GM12878 (cell line): ENCODE results near the gene TMPRSS9. TPM values are rescaled to one million over a fixed set of nuclear protein-coding genes. Genes with fewer than 3 reads are reported as not detected.

Experiments used
- ATAC-seq: fragments of 200-7000 bp; cut with Tn5 transposase; 3 replicates; pipeline ENCODE4 v1.9.1; 2020; ENCODE audit warnings: mild to moderate bottlenecking, moderate library complexity
- BruUV-seq: library from RNA; stranded (reverse); fragments of 400-500 nt; replicated peaks from 2 replicates; lab custom pipeline; 2021; lab: Mats Ljungman, UMichigan
- CTCF ChIA-PET: fragments of 300-600 bp; sonication (Branson Sonifier 250); formaldehyde crosslinking; extraction: SDS; loops from one replicate; lab custom pipeline; 2021; ENCODE audit warnings: inconsistent platforms; lab: Yijun Ruan, JAX
- POLR2A ChIA-PET: fragments of 350-600 bp; formaldehyde crosslinking; extraction: SDS; loops from one replicate; lab custom pipeline; 2021; ENCODE audit warnings: inconsistent platforms; lab: Charles Lee
- RAD21 ChIA-PET: fragments of 300-600 bp; sonication (Branson Sonifier 250); formaldehyde crosslinking; loops from one replicate; lab custom pipeline; 2023; ENCODE audit warnings: antibody characterized with exemption; ENCODE audit not compliant: unreplicated experiment; lab: Charles Lee
- SMC1A ChIA-PET: fragments of 300-600 bp; sonication (Branson Sonifier 250); formaldehyde crosslinking; loops from one replicate; lab custom pipeline; 2023; ENCODE audit not compliant: unreplicated experiment, uncharacterized antibody; lab: Charles Lee
- DNase-seq: peaks from one replicate; pipeline ENCODE4 v3.0.0-alpha.2; 2011; ENCODE audit warnings: low read depth, low spot score
- FAIRE-seq: peaks from 3 replicates; lab custom pipeline; 2011; peaks lifted over from hg19 to GRCh38; lab: Jason Lieb, UNC
- H2AFZ ChIP-seq: 2 replicates; pipeline ENCODE4 v1.6.0; 2011; ENCODE audit warnings: low read depth, low read length, control low read depth; ENCODE audit not compliant: control insufficient read depth
- H3K27ac ChIP-seq: 2 replicates; pipeline ENCODE4 v1.5.1; 2011; ENCODE audit warnings: control low read depth; ENCODE audit not compliant: control insufficient read depth, insufficient read depth
- H3K27me3 ChIP-seq, 2 experiments: replicated peaks in 1 of 2; 2 replicates each; pipeline versions ENCODE4 v1.6.0 to v1.6.1; 2011; ENCODE audit warnings: low read length in 1 of 2; ENCODE audit not compliant: control insufficient read depth in 2 of 2, insufficient read depth in 2 of 2
- H3K36me3 ChIP-seq, 2 experiments: 2 replicates each; pipeline ENCODE4 v1.5.1; 2011; ENCODE audit warnings: low read length in 1 of 2; ENCODE audit not compliant: control insufficient read depth in 2 of 2, insufficient read depth in 2 of 2
- H3K4me1 ChIP-seq: 2 replicates; pipeline ENCODE4 v1.6.1; 2011; ENCODE audit warnings: mild to moderate bottlenecking, low read length, moderate library complexity, mixed read lengths; ENCODE audit not compliant: control insufficient read depth, insufficient read depth
- H3K4me2 ChIP-seq: 2 replicates; pipeline ENCODE4 v1.6.0; 2011; ENCODE audit warnings: control low read depth; ENCODE audit not compliant: control insufficient read depth, insufficient read depth
- H3K4me3 ChIP-seq: fragments of 200-600 bp; sonication (generic); 2 replicates; pipeline ENCODE4 v1.5.1; 2016
- H3K79me2 ChIP-seq: 2 replicates; pipeline ENCODE4 v1.6.0; 2011; ENCODE audit warnings: low read length; ENCODE audit not compliant: control insufficient read depth, insufficient read depth
- H3K9ac ChIP-seq: 2 replicates; pipeline ENCODE4 v1.8.0; 2011; ENCODE audit warnings: low read length, control low read depth, mixed read lengths; ENCODE audit not compliant: control insufficient read depth, insufficient read depth
- H3K9me3 ChIP-seq: replicated peaks from 3 replicates; pipeline ENCODE4 v1.5.1; 2011; ENCODE audit warnings: mild to moderate bottlenecking, low read length; ENCODE audit not compliant: control insufficient read depth, insufficient read depth
- H4K20me1 ChIP-seq: 2 replicates; pipeline ENCODE4 v1.6.0; 2011; ENCODE audit not compliant: control insufficient read depth, insufficient read depth
- KDM1A ChIP-seq: fragments of 200-600 bp; sonication (generic); IDR thresholded peaks from 2 replicates; pipeline ENCODE4 v1.6.1; 2016; ENCODE audit warnings: borderline replicate concordance
- KLF5 ChIP-seq: fragments of 450-650 bp; IDR thresholded peaks from 2 replicates; pipeline ENCODE4 v1.6.1; 2014; ENCODE audit warnings: mild to moderate bottlenecking; ENCODE audit not compliant: partially characterized antibody
- LARP7 ChIP-seq: fragments of 450-650 bp; IDR thresholded peaks from 2 replicates; pipeline ENCODE4 v1.6.1; 2017; ENCODE audit warnings: mild to moderate bottlenecking
- MXI1 ChIP-seq: fragments of 150-350 bp; IDR thresholded peaks from 2 replicates; pipeline ENCODE4 v1.6.1; 2011; ENCODE audit warnings: low read depth, mild to moderate bottlenecking, inconsistent platforms, low read length, improper control_type of control experiment
- MYC ChIP-seq: IDR thresholded peaks from 2 replicates; pipeline ENCODE4 v1.6.1; 2011; ENCODE audit warnings: mild to moderate bottlenecking, low read length, moderate library complexity, inconsistent platforms; ENCODE audit not compliant: insufficient read depth, insufficient replicate concordance, insufficient read length, severe bottlenecking
- NFIC ChIP-seq: IDR thresholded peaks from 2 replicates; pipeline ENCODE4 v1.6.1; 2012; ENCODE audit warnings: low read depth, mild to moderate bottlenecking, inconsistent platforms, low read length, moderate library complexity
- PAX5 ChIP-seq: IDR thresholded peaks from 2 replicates; pipeline ENCODE4 v1.6.1; 2011; ENCODE audit warnings: low read depth, low read length, borderline replicate concordance
- PRDM15 ChIP-seq: fragments of 450-650 bp; formaldehyde crosslinking; IDR thresholded peaks from 2 replicates; pipeline ENCODE4 v1.4.0; 2020; ENCODE audit warnings: mild to moderate bottlenecking, moderate library complexity
- SRF ChIP-seq, 2 experiments: IDR thresholded peaks; 2 replicates each; pipeline ENCODE4 v1.6.1; 2011; ENCODE audit warnings: low read depth in 2 of 2, low read length in 2 of 2, mild to moderate bottlenecking in 1 of 2, moderate library complexity in 1 of 2
- SUPT20H ChIP-seq: IDR thresholded peaks from 2 replicates; pipeline ENCODE4 v1.6.1; 2011; ENCODE audit warnings: low read depth, mild to moderate bottlenecking, low read length, moderate library complexity, borderline replicate concordance; ENCODE audit not compliant: control insufficient read depth
- ZNF24 ChIP-seq: fragments of 450-650 bp; IDR thresholded peaks from 2 replicates; pipeline ENCODE4 v1.6.1; 2017; ENCODE audit warnings: antibody characterized with exemption, mild to moderate bottlenecking
- WGBS: methylation state at CpG from one replicate; pipeline ENCODE4 v1.1.6; 2016; ENCODE audit warnings: low lambda C conversion rate; ENCODE audit not compliant: insufficient replicate concordance, insufficient coverage; ENCODE audit errors: missing lambda C conversion rate; 5-methylcytosine and 5-hydroxymethylcytosine counted together
- in situ Hi-C: fragments of 300-500 bp; cut with MboI; formaldehyde crosslinking; loops from 9 replicates; pipeline ENCODE4 v1.14.3; 2018; ENCODE audit warnings: mixed read lengths
- intact Hi-C: fragments of 100-400 bp; cut with micrococcal nuclease; formaldehyde crosslinking; loops from one replicate; pipeline ENCODE4 v1.14.2; 2022; ENCODE audit not compliant: unreplicated experiment
- polyA plus RNA-seq, 11 experiments: library from polyadenylated mRNA; depleted of rRNA in 4 of 11; unstranded in 6 of 11; stranded (reverse) in 5 of 11; fragments of >200 nt; fragmentation: Nextera tagmentation in 4 of 11; fragmentation: Illumina TruSeq in 1 of 11; extraction: Ambion mirVana in 4 of 11; extraction: Trizol in 1 of 11; gene quantifications; 1 replicate in 1 of 11; 2 replicates in 10 of 11; pipeline versions ENCODE4 v1.2.1 to v1.2.3, GENCODE V29; 2011 to 2016; ENCODE audit warnings: inconsistent platforms in 2 of 11, missing spikeins in 2 of 11, low read depth in 1 of 11
- total RNA-seq, 4 experiments: library from RNA; depleted of rRNA in 3 of 4; stranded (reverse); fragments of >200 nt in 3 of 4; fragmentation: Illumina TruSeq in 1 of 4; extraction: Trizol in 1 of 4; gene quantifications; 2 replicates each; pipeline versions ENCODE4 v1.2.1 to v1.2.3, GENCODE V29; 2013 to 2021
- TF ChIP-seq, protein P1 (sequence below): IDR thresholded peaks from 2 replicates; pipeline ENCODE4 v1.6.1; 2011; ENCODE audit warnings: borderline replicate concordance, low read depth, mild to moderate bottlenecking, moderate library complexity, mixed read lengths, low read length; ENCODE audit not compliant: insufficient read depth; ENCODE audit errors: extremely low read length
- TF ChIP-seq, protein P2 (sequence below): IDR thresholded peaks from 2 replicates; pipeline ENCODE4 v1.6.1; 2011; ENCODE audit warnings: low read depth, low read length, improper control_type of control experiment, borderline replicate concordance

Gene TMPRSS9
- total and polyA plus RNA-seq, 10 of the 15 experiments (the other 5 are each of a cell fraction or from before 2014, with no cell fraction given) = 0.24 TPM; not detected in 9

GRCh38 chr19:2460245-2460644 is 100.2 kb downstream of the TMPRSS9 start (continued):
- TF ChIP-seq, protein P1, sequence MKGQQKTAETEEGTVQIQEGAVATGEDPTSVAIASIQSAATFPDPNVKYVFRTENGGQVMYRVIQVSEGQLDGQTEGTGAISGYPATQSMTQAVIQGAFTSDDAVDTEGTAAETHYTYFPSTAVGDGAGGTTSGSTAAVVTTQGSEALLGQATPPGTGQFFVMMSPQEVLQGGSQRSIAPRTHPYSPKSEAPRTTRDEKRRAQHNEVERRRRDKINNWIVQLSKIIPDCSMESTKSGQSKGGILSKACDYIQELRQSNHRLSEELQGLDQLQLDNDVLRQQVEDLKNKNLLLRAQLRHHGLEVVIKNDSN = no peak

- WGBS = 4% methylated on average over 61 of the region's 62 CpGs
- ATAC-seq = peak; percentile 90
- TF ChIP-seq PRDM15 (no peak), MYC (no peak), SUPT20H (no peak), KLF5 (no peak), NFIC (no peak), LARP7 (peak; percentile 68; the same call in 1 of the 2 replicates), MXI1 (peak; percentile 79), PAX5 (no peak), ZNF24 (no peak), SRF (IDR thresholded peaks at IDR 0.05; ENCODE audit: low read depth in 2 of 2, low read length in 2 of 2) (no peak), KDM1A (no peak)
- TF ChIP-seq, protein P1 = no peak
- TF ChIP-seq, protein P2, sequence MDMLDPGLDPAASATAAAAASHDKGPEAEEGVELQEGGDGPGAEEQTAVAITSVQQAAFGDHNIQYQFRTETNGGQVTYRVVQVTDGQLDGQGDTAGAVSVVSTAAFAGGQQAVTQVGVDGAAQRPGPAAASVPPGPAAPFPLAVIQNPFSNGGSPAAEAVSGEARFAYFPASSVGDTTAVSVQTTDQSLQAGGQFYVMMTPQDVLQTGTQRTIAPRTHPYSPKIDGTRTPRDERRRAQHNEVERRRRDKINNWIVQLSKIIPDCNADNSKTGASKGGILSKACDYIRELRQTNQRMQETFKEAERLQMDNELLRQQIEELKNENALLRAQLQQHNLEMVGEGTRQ = no peak
Observed at GRCh38 chr19:2461751-2462634, 101.9 kb downstream of the TMPRSS9 start.

More at GRCh38 chr19:2461751-2462634, 101.9 kb downstream of the TMPRSS9 start:
- Histone ChIP-seq H3K4me1 (no peaks in the 10 kb centered on the region), H3K9ac (peak overlapping the region; percentile 78), H3K36me3 (no peaks in the 10 kb centered on the region), H3K4me2 (peak overlapping the region; percentile 93), H3K27ac (peak overlapping the region; percentile 68), H3K4me3 (peak overlapping the region; percentile 88), H4K20me1 (no peaks in the 10 kb centered on the region), H3K9me3 (no peaks in the 10 kb centered on the region), H3K79me2 (peaks cover 5% of the 10 kb centered on the region), H2AFZ (peak overlapping the region; percentile 96), H3K27me3 (no peaks in the 10 kb centered on the region)
- ChIA-PET POLR2A (interaction anchor here (0.6 to 1.4 kb wide), 5 partner anchors 14 to 161 kb away, joined by 3 to 7 read pairs (median 3); partner anchors contain the start of genes GADD45B and TIMM13), RAD21 (interaction anchor here (0.7 to 1.7 kb wide), 2 partner anchors 10 to 14 kb away, joined by 3 to 7 read pairs; partner anchors contain the start of gene GADD45B), CTCF (interaction anchor here (1.1 to 1.2 kb wide), 2 partner anchors 14 to 146 kb away, joined by 3 to 4 read pairs; partner anchors contain the start of gene GADD45B), SMC1A (interaction anchor here (1.0 to 1.5 kb wide), 3 partner anchors 8 to 159 kb away, joined by 3 to 4 read pairs (median 4); partner anchors contain the start of gene GADD45B)
- DNase-seq (no peak), FAIRE-seq (no peak)
- in situ Hi-C loops = no loop called here
- no TSS peak for BruUV-seq
- intact Hi-C loops = loop anchor here (10.0 kb wide), 1 partner anchor 283 kb away; the partner anchor contains the start of gene SLC39A3
